GM19023 (cell line): ENCODE results near the gene NT5E.
"Not testable (repeated sequence)": the region's sequence is repeated elsewhere in the genome, so short reads cannot be mapped to it uniquely, and the experiment has no call there.

Experiments used
- ATAC-seq: cut with Tn5 transposase; IDR thresholded peaks from one replicate; pipeline ENCODE4 v1.9.1; 2021; ENCODE audit warnings: mild to moderate bottlenecking, moderate library complexity; ENCODE audit not compliant: unreplicated experiment

Gene NT5E

DNA sequence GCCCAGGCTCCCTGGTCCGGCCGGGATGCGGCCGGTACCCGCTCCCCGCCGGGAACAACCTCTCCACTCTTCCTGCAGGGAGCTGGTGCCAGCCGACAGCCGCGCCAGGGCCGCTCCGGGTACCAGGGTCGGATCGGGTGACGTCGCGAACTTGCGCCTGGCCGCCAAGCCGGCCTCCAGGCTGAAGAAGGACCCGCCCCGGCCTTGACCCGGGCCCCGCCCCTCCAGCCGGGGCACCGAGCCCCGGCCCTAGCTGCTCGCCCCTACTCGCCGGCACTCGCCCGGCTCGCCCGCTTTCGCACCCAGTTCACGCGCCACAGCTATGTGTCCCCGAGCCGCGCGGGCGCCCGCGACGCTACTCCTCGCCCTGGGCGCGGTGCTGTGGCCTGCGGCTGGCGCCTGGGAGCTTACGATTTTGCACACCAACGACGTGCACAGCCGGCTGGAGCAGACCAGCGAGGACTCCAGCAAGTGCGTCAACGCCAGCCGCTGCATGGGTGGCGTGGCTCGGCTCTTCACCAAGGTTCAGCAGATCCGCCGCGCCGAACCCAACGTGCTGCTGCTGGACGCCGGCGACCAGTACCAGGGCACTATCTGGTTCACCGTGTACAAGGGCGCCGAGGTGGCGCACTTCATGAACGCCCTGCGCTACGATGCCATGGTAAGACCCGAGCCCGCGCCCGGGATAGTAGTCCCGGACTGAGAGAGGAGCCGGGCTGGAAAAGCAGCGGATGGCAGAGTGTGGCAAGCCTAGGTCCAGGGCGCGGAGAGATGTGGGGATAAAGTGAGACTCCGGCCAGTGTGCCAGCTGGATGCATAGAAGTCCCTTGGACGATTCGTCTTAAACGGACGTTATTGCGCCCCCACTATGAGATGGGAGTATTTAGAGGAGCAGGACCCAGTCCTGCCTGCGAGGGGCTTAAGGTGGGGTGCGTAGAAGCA is at the start of gene NT5E:
Gene NT5E (plus strand): TSS at position 266 of the 942 bp plus-strand sequence. CDS start 57 bp downstream, at position 323.
- ATAC-seq, result peak; percentile 90

GRCh38 chr6:85400331-85400730 is 49.6 kb upstream of the NT5E start:
- no peak for ATAC-seq

DNA sequence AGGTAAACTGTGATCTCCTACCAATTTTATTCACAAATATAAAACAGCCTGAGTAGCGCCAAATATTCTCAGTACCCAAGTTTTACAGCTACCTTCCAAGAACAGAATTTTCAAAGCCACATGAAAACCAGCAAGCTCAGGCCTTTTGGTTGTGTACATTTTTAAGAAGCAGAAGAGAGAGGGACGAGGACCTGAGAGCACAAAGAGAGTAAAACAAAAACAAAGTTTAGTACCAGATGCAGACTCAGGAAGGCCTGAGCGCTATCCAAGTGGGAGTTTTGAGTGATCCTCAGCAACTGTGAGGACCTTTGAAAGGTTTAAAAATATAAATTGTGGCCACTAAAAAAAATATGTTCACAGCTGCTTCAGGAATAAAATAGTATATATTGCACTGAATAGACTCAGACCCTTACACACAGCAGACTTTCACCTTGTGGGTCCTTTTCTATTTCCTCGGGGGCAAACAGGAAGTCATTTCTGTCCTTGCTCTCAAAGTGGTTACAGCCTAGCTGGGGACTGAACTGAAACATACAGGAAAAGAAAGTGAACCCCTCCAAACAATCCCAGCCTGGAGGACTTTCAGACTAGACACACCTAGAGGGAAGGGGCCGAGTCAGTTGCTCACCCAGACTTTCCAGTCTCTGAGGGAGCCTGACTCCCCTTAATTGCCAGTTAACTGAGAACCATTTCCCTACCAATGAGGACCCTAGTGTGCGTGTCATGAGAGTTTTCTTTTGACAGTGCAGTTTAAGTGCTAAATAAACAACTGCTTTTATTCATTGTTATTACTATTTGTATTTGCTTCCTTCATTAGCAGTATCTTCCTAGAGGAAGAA is 48.5 kb upstream of the NT5E start:
- no peak for ATAC-seq

GRCh38 chr6:85402071-85402470 is 47.8 kb upstream of the NT5E start:
- ATAC-seq, result no peak

- ATAC-seq, result no peak
These were observed 47.0 kb upstream of the NT5E start for GRCh38 chr6:85402922-85403321.

DNA sequence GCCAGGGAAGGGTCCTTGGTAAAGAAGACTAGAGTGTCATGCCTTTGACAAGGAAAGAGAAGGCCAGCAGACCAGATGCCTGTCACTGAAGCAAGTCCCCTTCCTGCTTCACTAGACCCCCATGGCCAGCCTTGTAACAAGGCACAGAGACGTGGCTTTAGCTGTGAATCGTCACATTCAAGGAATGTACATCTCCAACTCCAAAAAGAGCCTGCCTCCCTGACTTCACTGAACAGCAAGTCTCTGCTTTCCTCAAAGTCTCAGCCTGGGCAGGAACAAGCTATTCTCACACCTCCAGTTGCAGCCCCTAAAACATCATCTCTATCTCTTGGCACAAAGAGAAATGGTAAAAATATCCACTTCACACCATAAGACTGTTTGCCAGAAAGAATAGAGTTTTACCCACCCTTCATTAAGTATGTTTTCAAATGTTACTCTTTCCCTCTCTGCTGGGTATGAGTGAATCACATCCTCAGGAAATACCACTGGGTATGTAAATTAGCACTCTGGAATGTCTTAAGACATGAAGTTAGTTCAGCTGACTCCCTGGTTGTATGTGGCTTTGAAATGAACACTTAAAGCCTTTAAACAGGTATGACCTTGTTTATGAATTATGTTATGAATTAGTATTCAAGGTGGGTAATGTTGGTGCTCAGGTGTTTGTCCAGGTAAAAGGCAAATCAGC is 46.4 kb upstream of the NT5E start:
- no peak for ATAC-seq

DNA sequence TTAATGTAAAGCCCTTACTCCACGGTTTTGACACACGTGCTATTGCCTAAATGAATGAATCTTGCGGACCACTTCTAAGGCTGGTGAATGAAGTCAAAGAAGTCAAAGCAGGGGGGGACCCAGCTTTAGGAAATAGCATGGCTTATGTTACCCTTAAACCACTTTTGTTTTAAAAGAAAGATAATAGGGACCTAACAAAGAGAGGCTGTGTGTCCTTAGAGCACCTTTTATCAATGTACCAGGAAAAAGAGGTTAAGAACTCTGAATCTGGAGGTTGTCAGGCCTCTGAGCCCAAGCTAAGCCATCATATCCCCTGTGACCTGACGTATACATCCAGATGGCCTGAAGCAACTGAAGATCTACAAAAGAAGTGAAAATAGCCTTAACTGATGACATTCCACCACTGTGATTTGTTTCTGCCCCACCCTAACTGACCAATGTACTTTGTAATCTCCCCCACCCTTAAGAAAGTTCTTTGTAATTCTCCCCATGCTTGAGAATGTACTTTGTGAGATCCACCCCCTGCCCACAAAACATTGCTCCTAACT is 45.8 kb upstream of the NT5E start:
- not testable (repeated sequence) for ATAC-seq

GRCh38 chr6:85404564-85405174 is 45.2 kb upstream of the NT5E start:
- no peak for ATAC-seq

- peak; percentile 67 for ATAC-seq
These were observed 44.6 kb upstream of the NT5E start for GRCh38 chr6:85405175-85405852.

DNA sequence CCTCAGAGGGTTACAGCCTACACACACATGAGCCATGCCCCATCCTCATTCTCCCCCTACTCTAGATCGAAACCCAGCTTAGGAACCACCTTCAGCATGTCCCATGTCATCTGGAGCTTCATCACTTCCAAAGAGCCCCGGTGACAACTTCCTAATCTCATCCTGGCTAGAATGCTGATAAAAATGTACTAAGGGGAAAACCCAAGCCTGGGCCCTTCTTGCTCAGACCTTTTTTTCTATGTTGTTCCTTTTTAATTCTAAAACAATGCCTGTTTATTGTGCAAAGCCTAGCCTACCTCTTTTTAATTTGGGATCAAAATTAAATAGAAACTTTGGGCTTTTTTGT is 44.1 kb upstream of the NT5E start:
- ATAC-seq, result peak; percentile 16

DNA sequence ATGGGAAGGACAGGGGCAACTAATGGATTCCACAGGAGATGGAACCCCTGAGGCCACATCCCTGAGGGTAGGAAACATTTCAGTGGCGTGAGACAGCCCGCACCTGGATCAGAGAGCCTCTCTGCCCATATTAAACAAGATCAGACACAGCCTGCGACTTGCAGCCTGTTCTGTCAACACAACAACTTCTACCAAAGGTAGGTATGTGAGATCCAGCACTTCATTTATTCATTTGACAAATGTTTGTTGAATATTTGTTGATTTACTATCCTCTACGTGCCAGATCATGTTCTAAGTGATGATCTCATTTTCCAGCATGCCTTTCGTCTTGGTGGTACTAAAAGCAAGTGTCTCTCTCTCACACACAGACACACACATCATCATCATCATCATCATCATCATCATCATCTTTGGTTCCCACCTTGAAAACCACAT is 43.2 kb upstream of the NT5E start:
- ATAC-seq, result no peak

- ATAC-seq, result no peak
These were observed 41.8 kb upstream of the NT5E start for GRCh38 chr6:85408039-85408438.

DNA sequence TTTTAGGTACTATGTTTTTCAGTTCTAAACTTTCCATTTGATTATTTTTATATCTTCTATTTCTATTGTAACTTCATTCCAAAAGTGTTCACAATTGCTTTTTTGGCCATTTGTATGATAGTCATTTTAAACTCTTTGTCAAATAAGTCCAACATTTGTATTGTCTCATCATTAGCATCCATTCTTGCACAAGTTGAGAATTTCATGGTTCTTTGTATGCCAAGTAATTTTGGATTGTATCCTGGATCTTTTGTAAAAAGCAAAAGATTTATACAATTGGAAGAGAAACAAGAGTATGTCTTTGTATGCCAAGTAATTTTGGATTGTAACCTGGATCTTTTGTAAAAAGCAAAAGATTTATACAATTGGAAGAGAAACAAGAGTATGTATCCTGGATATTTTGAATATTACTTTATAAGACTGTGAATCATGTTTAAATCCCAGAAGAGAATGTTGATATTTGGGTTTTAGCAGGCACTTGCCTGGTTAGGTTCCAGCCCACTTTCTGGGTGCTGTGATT is 36.9 kb upstream of the NT5E start:
- no peak for ATAC-seq

GRCh38 chr6:85416049-85416448 is 33.8 kb upstream of the NT5E start:
- no peak for ATAC-seq

DNA sequence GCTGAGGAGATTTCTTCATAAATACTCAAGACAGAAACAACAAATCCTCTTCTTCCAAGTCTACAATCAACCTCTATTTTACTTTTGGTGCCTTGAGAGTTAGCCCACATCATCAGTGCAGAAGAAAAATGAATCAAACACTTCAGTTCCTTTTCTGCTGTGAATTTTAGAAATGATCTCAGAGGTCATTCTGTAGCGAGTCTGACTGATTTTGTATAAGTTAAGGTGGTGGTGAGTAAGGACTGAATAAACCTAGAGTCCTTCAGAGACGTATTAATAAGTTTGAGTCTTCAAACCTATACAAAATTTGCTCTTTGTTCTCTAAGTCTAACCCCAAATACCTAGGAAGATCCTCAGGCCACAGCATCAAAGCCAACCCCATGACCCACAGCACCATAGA is 33.1 kb upstream of the NT5E start:
- ATAC-seq, result no peak

GRCh38 chr6:85417336-85417735 is 32.5 kb upstream of the NT5E start:
- no peak for ATAC-seq

- ATAC-seq, result no peak
These were observed 31.8 kb upstream of the NT5E start for GRCh38 chr6:85418059-85418458.

- peak; percentile 70 for ATAC-seq
These were observed 30.7 kb upstream of the NT5E start for GRCh38 chr6:85419046-85419759.

DNA sequence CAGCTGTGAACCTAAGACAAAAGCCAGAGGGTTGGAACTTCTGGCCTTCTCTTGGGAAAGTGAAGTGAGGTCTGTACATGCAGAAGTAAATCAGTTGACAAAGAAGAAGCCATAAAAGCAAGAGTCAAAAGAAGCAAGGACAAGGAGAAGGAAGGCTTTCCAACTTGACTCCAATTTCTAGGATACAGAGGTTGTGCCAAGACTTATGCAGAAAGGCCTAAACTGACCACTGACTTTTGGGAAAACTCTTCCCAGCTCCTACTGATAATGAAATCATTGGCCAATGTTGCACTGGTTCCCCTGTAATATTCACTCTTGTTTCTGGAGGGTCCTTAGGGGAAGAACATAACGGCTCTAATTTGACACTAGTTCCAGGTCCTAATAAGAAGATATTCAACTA is 29.3 kb upstream of the NT5E start:
- ATAC-seq, result no peak
